Kidney glomerular epithelial cell (primary cell): Measurements from ENCODE around the gene VSTM2L.

Experiments used
- DNase-seq: peaks from one replicate; lab custom pipeline; 2025; lab: John Stamatoyannopoulos, UW

VSTM2L gene

DNA sequence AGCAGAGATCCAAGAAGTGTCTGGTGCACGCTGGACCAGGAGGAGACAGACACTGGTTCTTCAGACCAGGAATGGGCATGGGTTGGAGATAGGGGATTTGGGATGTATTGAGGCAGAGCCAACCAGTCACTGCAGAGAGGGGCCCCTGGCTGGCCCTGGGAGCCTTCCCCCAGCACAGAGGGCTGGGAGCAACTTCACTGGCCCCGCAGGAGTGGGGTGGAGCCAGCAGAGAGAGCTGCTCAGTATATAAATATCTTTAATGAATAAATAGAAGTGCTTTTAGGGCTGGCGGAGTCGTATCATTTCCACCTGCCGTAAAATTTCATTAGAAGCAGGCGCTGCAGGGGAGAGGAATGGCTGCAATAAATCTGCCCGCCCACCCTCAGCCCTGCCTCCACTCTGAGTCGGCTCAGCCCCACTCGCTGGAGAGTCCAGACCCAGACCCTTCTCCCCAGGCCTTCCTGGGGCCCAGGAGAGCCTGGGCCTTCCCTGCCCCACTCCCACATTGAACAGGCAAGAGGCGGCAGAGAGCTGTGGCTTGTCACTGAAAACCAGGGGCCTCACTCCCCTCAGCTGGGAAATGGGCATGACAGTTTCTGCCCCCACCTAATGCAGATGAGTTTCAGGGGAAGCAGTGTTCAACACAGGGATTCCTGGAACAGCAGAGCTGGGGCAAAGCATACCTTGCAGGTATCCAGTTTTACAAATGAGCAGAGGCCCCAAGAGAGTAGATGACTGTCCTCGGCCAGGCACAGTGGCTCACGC, 23.9 kb upstream of the VSTM2L start:
- no peak for DNase-seq

DNA sequence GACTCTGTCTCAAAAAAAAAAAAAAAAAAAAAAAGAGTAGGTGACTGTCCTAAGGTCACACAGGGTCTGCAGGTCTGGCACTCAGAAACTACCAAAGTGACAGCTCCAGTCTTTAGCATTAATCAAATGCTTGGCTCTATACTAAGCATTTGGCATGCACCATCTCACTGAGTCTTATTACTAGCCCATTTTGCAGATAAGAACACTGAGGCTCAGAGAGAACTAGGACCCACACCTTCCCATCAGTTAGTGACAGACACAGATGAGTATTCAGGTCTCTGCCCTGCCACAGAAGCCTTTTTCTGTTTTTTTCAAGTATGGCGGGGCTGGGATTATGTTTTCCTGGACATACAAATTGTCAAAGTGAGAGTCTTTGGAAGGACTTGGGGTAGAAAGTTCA, 23.1 kb upstream of the VSTM2L start:
- no peak for DNase-seq

DNA sequence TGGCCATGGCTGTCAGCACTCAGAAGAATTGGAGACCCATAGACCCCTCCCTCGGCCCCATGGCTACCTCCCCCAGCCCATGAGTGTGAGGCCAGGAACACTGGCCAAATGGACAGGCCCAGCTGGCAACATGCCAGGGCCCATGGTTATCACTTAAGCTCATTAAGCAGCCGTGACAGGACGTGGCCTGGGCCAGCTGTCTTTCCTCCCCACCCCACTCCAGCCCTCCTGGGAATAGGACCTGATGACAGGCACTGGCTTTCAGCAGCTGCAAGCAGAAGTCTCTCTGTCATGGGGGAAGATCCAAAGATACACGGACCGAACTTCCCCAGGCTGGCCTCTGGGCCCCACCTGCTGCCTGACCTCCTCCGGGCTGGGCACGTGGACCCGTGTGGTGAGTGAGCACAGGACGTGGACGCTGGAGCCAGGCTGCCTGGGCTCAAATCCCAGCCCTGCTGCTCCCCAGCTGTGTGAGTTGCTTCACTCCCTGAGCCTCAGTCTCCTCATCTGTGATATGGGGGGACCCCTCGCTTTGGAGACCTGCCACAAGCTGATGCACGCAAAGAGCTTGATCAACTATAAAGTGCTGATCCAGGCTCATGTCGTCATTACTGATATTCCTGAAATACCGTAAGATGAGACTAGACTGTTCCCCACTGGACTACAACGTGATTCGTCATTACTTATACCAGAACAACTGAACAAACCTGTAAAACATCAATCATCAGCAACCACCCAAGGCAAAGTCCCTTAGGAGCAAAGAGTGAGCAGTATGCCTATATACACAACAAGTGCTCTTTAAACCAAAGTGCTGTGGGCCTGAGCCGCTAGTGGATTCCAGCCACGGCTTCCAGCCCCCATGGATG, 22.0 kb upstream of the VSTM2L start:
- DNase-seq = no peak

DNA sequence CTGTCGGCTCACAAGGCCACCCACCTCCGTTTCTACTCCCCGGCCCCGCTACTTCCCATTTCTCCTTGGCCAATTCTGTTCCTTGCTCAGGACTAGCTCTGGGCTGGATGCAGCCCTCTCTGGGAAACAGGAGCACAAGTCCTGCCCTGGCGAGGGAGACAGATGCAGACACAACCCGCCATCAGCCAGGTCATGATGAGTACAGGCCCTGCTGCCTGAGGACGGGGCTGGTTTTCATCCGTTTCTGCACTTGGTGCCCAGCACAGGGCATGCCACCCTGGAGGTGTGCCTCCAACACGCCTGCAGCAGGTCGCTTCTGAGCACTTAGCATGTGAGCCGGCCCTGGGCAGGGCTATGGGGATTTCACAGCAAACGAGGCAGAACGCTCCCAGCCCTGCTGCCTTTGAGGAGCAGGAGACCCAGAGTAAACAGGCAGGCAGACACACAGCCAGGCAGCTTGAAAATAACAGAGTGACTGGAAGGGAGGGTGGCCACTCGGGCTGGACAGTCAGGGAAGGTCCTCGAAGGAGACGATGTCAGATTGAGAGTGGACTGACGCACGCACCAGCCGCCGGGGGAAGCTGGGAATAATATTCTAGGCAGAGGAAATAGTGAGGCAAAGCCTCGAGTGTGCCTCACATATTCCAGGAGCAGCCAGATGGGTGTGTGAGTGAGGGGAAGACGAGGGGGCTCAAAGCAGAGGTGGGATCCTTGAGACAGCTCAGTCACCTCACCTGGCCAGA, 21.2 kb upstream of the VSTM2L start:
- no peak for DNase-seq

DNA sequence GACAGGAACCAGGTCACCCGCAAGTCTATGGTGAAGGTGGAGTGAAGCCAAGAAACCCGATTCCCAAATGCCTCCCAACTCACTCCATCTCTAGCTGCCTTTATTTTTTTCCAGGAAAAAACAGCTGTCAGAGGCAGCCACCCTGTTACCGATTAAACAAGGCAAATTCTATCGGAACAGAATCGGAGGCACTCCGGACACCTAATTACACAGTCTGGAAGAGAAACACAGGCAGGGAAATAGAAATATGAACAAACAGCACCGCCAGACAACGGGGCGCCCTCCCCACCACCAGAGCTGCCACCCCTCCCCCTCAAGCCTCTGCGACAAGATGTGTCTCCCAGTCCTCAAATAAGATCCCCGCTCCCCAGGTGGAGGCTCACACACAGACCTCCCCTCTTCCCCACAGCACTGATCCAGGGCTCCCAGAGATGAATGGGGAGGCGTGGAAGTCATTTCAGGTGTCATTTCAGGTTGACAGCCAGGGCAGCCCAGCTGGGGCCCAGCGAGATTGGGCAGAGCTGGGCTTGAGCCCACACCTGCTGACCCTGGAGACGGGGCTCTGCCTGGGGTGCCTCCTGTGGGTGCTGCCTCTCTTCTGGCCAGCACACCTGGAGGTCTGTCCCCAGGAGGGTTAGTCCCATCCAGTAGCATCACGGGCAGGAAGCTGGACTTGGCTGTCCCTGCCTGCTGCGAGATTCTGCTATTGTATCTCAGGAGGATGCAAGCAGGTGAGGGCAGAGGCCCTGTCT, 19.8 kb upstream of the VSTM2L start:
- no peak for DNase-seq

DNA sequence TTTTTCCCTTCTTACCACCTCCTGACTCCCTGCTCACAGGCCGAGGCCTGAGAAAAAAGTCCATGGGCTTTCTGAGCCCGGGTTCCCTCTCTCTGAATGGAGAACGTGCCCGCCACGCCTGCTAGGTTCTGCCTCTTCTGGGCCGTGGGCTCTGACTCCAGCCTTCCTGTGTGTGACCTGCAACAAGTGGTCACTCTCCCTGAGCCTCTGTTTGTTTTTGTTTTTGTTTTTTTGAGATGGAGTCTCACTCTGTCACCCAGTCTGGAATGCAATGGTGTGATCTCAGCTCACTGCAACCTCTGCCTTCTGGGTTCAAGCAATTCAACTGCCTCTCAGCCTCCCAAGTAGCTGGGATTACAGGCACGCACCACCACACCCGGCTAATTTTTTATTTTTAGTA, 17.9 kb upstream of the VSTM2L start:
- DNase-seq = no peak

DNA sequence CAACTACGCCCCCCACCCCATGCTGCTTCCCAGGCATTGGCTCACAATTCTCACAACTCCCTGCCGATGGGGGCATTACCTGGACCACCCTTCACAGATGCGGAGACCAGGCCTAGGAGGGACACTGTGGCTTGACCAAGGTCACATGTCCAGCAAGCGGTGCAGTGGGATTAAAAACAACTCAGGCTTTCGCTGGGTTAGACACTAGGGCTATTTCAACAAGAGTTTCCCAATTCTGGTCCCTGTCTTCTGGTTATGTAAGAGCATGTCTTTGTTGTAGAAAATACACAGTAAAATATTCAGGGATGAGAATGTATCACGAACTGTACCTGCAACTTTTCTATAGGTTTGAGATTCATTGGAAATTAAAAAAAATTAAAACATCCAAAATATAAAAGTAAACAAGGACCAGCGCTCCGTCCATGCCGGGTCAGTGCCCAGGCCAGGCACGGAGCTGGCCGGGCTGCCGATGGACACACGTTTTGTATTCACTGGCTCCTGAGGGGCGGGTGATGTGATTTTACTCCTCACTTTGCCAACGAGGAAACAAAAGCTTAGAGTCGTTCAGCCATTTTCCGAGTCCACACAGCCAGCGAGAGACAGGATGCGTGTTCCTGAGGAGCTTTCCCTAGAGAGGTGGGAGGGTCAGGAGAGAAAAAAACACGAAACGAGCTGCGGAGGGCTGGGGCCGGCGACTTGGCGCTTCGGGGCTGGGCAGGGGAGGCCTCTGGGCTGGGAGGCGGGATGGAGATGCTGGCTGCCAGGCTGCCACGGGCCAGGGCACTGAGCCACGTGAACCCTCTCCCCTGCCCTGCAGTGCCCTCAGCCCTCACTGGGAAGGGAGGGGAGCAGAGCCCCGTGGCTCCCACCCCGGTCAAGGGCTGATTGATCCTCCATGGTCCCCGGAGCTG, 17.1 kb upstream of the VSTM2L start:
- DNase-seq = no peak

DNA sequence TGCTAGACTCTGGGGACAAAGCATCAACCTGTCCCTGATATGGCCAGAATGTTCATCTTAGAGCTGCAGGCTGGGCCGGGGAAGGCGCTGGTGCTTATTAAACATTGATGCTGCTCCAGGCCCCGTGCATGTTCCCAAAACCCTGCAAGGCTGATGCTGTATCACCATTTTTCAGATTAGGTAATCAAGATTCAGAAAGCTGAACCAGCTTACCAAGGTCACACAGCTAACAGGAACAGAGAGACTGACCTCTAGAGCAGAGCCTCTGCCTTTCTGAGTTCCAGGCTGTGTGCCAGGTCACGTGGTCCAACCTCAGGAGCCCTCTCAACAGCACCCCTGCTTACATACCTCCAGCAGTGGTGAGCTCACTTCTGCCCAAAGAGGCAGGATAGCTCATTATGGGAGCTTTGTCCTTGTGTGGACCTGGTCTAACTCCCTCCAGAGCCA, 16.1 kb upstream of the VSTM2L start:
- DNase-seq = no peak

DNA sequence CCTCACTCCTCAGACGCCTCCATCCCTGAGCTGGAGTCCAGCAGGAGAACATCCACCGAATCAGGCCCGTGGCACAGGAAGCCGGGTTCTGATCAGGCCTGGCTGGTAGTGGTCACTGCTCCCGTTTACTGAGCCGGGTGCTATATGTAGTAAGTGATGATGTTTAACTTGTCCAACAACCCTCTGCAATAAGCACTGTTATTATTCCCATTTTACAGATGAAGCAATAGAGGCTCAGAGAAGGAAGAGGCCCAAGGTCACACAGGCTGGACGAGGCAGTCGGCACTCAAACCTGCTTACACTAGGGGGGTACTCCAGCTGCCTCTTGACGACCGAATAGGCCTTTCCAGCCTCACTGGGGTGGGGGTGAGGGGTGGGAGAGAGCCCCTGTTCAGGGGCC, 14.3 kb upstream of the VSTM2L start:
- no peak for DNase-seq

DNA sequence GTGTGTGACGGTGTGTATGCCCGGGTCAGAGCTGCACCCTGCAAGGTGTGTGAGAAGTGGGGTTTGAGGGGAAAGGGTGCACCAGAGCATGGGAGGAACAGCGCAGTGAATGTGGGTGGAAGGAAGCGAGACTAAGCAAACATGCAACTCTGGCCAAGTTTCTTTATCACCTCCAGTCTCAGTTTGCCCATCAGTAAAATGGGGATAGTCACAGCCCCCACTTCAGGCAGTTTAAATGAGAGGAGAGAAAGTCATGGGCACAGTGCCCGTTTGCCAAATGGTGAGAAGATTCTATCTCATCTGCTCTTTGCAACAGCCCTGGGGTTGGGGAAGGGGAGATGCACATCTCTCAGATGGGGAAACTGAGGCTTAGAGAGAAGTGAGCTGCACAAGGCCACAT, 12.8 kb upstream of the VSTM2L start:
- no peak for DNase-seq

DNA sequence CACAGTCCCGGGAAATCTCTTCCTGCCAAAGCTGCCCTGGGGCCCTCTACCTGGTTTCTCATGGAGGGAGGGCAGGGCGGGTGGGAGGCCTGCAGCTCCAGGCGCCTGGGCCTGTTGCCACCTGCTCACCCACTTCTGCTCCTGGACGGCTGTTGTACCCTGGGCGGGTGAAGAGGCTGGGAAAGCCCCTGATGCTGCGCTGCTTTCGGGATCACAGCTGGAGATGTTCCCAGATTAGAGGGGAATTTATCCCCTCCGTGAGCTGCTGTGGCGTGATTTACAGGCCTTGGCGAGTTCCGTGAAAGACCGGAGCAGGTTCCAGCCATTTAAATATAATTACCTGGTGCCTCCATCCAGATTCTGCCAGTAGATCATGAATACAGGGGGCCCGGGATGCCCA, 12.3 kb upstream of the VSTM2L start:
- DNase-seq = no peak

DNA sequence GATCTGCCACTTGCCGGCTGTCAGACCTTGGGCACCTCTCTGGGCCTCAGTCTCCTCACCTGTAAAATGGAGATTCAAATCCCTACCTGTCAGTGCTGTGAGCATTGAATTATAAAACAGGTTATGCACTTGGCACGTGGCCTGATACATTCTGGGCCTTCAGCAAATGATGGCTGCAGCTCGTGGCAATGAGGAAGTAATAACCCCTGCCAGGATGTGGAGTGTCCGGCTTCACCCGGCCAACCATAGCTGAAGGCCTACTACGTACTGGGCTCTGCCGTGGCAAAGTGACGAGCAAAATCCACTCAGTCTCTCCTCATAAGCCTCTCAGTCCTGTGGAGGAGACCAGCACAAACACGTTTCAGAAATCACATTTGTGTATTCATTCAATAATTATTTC, 10.9 kb upstream of the VSTM2L start:
- no peak for DNase-seq

DNA sequence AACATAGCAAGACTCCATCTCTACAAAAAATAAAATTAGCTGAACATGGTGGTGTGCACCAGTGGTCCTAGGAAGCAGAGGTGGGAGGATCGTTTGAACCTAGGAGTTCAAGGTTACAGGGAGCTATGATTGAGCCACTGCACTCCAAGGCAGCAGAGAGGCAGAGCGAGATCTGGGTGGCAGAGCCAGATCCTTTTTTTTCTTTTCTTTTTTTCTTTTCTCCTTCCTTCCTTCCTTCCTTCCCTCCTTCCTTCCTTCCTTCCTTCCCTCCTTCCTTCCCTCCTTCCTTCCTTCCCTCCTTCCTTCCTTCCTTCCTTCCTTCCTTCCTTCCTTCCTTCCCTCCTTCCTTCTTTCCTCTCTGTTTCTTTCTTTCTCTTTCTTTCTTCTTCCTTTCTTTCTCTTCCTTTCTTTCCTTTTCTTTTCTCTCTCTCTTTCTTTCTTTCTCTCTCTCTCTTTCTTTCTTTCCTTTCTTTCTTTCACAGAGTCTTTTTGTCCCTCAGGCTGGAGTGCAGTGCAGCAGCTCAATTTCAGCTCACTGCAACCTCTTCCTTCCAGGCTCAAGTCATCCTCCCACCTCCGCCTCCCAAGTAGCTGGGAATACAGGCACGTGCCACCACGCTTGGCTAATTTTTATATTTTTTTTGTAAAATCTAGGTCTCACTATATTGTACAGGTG, 9.2 kb upstream of the VSTM2L start:
- no peak for DNase-seq

DNA sequence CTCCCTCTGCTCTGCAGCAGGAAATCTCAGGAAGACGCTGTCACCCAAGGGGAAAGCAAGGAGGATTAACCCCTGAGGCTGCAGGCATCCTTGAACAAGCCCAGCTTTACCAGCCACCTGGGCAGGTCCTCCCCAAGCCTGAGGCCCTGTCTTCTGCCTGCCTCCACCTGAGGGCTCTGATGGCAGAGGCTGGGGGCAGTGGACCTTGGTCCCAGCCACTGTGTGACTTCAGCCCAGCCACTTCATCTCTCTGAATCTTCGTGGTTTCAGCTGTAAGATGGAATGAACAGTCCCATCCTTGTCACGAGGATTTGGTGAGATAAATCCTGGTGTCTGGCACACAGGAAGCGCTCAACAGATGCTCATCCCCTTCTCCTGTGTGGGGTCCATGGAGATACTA, 8.5 kb upstream of the VSTM2L start:
- no peak for DNase-seq

DNA sequence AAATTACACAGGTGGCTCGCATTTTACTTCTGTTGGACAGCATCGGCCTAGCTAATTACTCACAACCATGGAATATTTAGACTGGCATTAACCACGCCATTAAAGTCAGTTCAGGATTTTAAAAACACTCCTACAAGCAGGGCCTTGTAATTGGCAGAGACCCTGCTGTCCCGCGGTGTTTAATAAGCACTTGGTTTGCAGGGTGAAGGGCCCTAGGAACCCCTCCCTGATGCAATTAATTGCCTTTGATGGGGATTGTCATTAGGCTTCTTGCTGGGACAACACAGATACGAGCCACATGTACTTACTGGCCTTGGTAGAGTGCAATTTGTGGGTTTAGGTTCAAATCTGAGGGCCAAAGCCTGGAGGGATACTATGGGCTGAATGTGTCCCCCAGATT, 7.8 kb upstream of the VSTM2L start:
- no peak for DNase-seq

DNA sequence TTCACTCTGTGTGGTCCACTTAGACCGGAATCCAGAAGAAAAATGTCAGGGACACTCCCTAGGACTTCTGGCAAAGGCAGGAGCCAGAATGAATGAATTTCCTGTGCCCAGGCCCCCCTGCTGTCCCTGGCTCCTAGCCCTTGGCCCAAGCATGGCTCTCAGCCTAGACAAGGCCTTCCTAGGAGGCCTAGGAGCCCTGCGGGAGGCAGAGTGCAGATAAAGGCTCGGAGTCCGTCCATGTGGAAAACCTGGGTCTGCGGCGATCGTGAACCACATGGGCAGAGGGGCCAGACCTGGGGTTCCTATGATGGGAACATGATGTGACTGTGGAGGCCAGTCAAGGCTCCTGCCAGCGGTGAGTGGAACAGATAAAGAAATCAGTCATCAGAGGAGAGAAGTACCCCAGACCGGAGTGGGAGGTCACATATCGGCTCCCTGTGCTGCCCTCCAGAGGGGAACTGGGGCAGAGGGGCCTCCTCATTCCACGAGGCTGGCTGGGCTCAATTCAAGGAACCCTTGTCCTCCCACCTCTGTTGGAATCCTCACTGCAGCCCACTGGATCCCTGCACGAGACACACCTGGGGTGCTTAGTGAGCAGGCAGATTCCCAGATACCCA, 5.9 kb upstream of the VSTM2L start:
- DNase-seq = no peak

DNA sequence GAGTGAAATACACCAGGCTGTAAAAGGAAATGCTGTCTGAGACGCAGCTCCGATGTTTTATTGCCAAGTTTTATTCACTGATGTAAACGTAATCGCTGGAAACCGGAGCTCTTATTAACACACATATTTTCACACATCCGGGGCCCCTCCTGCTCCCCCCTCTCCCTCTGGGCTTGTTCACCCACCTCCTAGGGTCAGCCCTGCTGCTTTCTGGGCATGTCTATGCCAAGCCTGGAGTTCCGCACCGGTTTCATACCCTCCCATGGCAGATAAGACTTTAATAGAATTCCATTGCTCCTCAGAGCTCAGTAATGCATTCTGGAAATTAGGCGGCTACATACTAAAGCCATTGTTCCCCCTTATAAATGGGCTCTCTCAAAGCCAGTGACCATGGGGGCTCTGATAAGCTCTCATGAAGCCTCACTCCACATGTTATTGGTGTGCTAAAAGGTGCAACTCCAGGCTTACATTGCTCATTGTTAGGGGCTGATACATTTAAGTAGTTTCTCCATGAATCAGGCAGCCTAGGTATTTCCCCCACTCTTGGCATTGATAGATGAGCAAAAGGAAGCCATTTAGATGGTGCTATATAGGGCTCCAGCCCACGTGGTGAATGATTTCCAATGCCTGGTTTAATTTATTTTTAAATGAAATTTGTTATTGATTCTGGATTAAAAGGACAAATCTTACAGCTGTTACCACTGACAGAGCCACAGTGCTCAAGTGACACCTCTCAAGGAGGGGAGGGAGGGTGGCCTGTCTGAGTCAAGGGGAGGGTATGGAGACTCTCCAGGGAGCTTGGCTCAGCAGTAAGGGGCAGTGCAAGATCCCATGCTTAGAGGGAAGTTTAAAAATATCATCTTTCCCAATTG, 4.5 kb upstream of the VSTM2L start:
- no peak for DNase-seq

DNA sequence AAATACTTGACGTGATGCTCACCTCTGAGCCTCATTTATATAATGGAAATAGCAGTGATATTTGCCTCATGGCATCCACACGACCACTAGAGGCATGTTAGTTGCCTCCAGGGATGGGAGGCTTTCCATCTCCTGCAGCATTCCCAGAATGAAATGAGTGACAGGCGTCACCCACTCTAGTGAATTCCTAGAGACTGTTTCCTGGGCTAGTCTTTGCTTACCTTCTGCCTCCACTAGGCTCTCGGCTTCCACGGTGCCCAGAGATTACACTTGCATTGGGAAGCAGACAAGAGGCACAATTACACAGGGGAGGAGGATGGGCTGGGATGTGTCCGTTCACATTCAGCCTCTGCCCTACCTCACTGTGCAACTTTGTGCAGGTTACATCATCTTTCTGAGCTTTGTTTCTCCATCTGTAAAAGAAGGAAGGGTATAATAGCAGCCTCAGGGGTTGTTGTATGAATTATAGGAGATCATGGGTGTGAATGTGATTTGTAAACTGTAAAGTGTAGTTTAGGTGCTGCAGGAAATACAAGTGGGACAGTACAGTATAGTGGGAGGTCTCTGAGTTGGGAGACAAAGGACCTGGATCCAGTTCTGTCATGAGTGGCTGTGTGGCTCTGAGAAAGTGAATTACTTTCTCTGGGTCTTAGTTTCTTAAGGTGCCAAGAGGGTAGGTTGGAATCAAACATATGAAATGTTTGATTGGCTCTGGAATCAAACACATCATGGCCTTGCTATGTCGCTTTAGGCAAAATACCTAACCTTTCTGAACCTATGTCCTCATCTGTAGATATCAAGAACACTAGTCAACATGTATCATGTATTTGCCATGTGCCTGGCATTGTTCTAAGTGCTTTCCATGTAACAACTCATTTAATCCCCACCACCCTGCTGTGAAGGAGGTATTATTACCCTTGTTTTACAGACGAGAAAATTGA, 3.6 kb upstream of the VSTM2L start:
- DNase-seq = no peak
